Mucosa of descending colon (tissue), 3 donors: Measurements from ENCODE around the gene NOXO1. TPM values are rescaled to one million over a fixed set of nuclear protein-coding genes. Genes with fewer than 3 reads are reported as not detected.
"Not testable (repeated sequence)": the region's sequence is repeated elsewhere in the genome, so short reads cannot be mapped to it uniquely, and the experiment has no call there.

Experiments used
- ATAC-seq: fragments of 200-7000 bp; cut with Tn5 transposase; one replicate; pipeline ENCODE4 v1.9.1; 2020; ENCODE audit warnings: mild to moderate bottlenecking, moderate library complexity
- DNase-seq, 3 donors: peaks; one replicate each; pipeline ENCODE4 v3.0.0-alpha.2; 2020
- H3K36me3 ChIP-seq: fragments of 200-600 bp; one replicate; pipeline ENCODE4 v1.8.0; 2021; ENCODE audit warnings: low read depth, mild to moderate bottlenecking
- H3K4me1 ChIP-seq: fragments of 200-600 bp; one replicate; pipeline ENCODE4 v1.8.0; 2021; ENCODE audit warnings: low read depth, mild to moderate bottlenecking
- H3K4me3 ChIP-seq: fragments of 200-600 bp; one replicate; pipeline ENCODE4 v1.8.0; 2021; ENCODE audit warnings: mild to moderate bottlenecking
- H3K9me3 ChIP-seq: fragments of 200-600 bp; one replicate; pipeline ENCODE4 v1.8.0; 2021; ENCODE audit warnings: mild to moderate bottlenecking
- CTCF ChIP-seq: fragments of 200-600 bp; IDR thresholded peaks from one replicate; pipeline ENCODE4 v1.8.0; 2022; ENCODE audit warnings: antibody characterized with exemption, mild to moderate bottlenecking
- intact Hi-C, 2 donors: fragments of 100-400 bp; cut with DNase I in 1 of 2; cut with micrococcal nuclease in 1 of 2; formaldehyde crosslinking; loops; one replicate each; pipeline versions ENCODE4 v1.11.0 to v1.11.1; 2022; cut with DNase I, micrococcal nuclease
- total RNA-seq, 3 donors: library from RNA; stranded (reverse); fragmentation: NEBNext Ultra II Directional in 2 of 3; extraction: Animal tissue kit (Norgen Biotek cat#: 25700) in 2 of 3; gene quantifications; one replicate each; pipeline versions ENCODE4 v1.2.1 to v1.2.4, GENCODE V29; 2021 to 2023
- donor health status: DM: no; HTN: no; CAD: no; lungs with moderate emphysema.
- donor health status: DM: no; HTN: no; CAD: no.
- donor health status: DM: no; HTN: yes; CAD: no.

The NOXO1 gene
- total RNA-seq, 3 donors from 2014 or later = 12.2 to 39.9 (median 27.1) TPM

DNA sequence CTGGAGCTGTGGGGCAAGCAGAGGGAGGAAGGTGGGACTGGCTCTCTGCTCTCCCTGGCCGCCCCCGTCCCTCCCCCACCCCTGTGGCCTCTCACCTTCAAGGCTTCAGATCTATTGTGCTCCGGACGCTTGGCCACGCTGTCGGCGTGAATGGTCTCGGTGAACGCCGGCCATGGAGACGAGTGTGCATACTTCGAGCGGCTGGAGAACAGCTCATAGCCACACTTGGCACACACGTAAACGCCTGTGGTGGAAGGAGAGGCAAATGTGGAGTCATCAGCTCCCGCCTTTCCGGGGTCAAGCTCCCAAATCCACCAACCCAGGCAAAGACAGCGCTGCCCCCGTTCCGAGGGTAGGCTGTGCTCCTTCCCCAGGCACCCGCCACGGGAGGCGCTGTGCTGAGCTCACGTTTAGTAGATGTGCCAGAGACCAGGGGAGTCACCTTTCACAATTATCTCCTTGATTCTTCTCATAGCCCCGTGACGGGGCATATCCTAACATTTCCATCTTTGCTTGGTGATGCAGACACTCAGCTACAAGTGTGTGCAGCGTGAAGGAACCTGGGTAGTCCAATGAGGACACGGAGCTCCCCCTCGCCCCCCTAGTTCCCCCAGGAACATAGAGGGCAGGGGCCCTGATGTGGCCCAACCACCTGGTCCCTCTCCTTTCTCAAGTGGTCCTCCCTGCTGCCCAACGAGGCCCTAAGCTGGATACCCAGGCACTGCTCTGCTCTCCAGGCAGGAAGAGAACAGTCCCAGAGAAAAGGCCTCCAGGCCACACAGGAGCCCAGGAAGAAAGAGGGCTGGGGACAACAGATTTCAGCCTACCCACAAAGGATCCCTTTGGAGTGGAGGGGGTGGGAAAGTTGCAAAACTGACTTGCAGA lies 39.9 kb downstream of the NOXO1 start:
- H3K9me3 ChIP-seq = no peaks in the 10 kb centered on the region
- no peak overlapping the region for H3K4me3 ChIP-seq
- TF ChIP-seq CTCF = no peak
- no peak for ATAC-seq
- DNase-seq = peak in 2 of 3 donors; percentile 54 to 65
- H3K4me1 ChIP-seq = peaks cover 40% of the 10 kb centered on the region
- intact Hi-C loops = no loop called here
- H3K36me3 ChIP-seq = no peaks in the 10 kb centered on the region

DNA sequence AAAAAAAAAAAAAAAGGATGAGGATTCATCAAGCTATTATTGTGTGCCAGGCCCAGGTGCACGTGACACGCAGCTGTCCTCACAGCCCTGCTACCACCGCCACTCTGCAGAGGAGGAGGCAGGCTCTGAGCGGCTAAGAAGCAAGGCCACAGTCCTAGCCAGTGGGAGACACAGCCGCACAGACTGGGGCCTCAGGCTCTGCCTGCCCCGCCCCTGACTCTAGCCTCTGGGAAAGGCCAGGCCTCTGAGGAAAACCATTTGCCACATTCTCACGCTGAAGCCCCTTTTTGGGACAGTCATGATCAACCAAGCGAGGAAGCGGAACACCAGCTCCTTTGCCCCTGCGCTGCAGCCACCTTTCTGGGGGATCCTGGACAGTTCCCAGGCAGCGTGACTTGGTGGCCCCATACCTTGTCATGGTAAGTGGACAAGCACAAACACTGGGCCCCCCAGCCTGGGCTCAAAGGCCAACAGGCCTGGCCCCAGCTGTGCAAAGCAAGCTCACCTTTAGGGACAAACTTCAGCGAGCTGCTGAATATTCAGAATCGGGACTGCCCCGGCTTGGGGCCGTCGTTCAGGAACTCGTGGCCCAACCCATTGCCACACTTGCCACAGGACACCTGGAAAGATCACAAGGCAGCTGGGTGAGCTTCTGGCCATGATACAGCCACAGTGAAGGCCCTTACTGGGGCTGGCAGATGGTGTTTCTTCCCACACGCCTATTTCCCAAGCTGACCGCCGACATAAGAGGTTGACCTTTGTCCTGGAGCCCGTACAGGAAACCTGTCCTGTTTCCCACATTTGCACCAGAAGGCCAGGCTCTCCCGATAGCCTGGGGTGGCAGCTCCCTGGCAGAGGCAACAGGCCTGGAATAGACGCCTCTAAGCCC lies 40.8 kb downstream of the NOXO1 start:
- ATAC-seq (peak; percentile 39), DNase-seq (peak; percentile 58 to 72 (median 71))
- Histone ChIP-seq H3K36me3 (no peaks in the 10 kb centered on the region), H3K4me3 (no peak overlapping the region), H3K4me1 (peaks cover 40% of the 10 kb centered on the region), H3K9me3 (no peaks in the 10 kb centered on the region)
- TF ChIP-seq CTCF = no peak
- intact Hi-C loops = no loop called here

DNA sequence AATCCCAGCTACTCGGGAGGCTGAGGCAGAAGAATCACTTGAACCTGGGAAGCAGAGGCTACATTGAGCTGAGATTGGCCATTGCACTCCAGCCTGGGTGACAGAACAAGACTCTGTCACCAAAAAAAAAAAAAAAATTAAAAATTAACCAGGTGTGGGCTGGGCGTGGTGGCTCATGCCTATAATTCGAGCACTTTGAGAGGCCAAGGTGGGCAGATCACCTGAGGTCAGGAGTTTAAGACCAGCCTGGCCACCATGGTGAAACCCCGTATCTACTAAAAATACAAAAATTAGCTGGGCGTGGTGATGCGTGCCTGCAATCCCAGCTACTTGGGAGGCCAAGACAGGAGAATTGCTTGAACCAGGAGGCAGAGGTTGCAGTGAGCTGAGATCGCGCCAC lies 41.4 kb downstream of the NOXO1 start:
- ATAC-seq, DNase-seq, intact Hi-C loops, H3K9me3 ChIP-seq, H3K4me3 ChIP-seq, H3K36me3 ChIP-seq: not testable (repeated sequence)
- peaks cover 40% of the 10 kb centered on the region for H3K4me1 ChIP-seq

- Histone ChIP-seq H3K4me3 (no peak overlapping the region), H3K4me1 (peaks cover 39% of the 10 kb centered on the region), H3K36me3 (no peaks in the 10 kb centered on the region), H3K9me3 (no peaks in the 10 kb centered on the region)
- DNase-seq (peak in 1 of 3 donors; percentile 32), ATAC-seq (no peak)
- intact Hi-C loops = no loop called here
- TF ChIP-seq CTCF = no peak
These were observed 42.4 kb downstream of the NOXO1 start for GRCh38 chr16:1938910-1939309.

DNA sequence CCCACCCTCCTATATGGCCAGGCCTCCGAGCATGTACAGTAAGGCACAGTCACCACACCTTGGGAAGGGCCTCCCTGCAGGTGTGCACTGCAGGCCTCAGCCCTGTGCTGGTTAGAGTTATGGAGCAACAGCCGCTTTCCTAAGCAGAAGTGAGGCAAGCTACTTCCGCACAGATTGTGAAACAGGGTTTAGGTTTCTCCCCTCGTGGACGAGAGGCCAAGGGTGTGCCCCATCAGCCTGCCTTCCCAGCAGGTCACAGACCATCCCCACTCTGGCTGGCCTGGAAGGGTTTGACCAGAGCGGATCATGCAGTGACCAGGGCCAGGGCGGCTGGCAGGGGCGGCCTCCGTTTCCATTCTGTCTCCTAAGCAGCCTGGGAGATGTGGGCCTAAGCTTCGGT lies 43.0 kb downstream of the NOXO1 start:
- no peak overlapping the region for H3K4me3 ChIP-seq
- H3K9me3 ChIP-seq = no peaks in the 10 kb centered on the region
- no peaks in the 10 kb centered on the region for H3K36me3 ChIP-seq
- ATAC-seq (no peak), DNase-seq (peak in 1 of 3 donors; percentile 25)
- H3K4me1 ChIP-seq = peaks cover 35% of the 10 kb centered on the region
- TF ChIP-seq CTCF = no peak
- intact Hi-C loops = no loop called here
